A549 (cell line): ENCODE measurements around the gene RCVRN. TPM values are rescaled to one million over a fixed set of nuclear protein-coding genes. Genes with fewer than 3 reads are reported as not detected.
A peak's percentile ranks its signal among the peaks of the same experiment; 100 is the strongest.

Experiments used
- ATAC-seq, 2 experiments: fragments of 200-7000 bp in 1 of 2; fragments of >200 bp in 1 of 2; cut with Nextera tagmentation in 1 of 2; cut with Tn5 transposase in 1 of 2; 3 replicates each; pipeline versions ENCODE4 v1.8.0 to v1.9.1; 2018 to 2020; ENCODE audit warnings: mild to moderate bottlenecking in 1 of 2, moderate library complexity in 1 of 2
- CTCF ChIA-PET: fragments of 300-600 bp; sonication (Branson Sonifier 250); formaldehyde crosslinking; extraction: SDS; loops from one replicate; lab custom pipeline; 2021; ENCODE audit warnings: antibody characterized with exemption, inconsistent platforms; lab: Yijun Ruan, JAX
- POLR2A ChIA-PET: fragments of 350-600 bp; formaldehyde crosslinking; extraction: SDS; loops from one replicate; lab custom pipeline; 2021; ENCODE audit warnings: antibody characterized with exemption, inconsistent platforms; lab: Yijun Ruan, JAX
- DNase-seq, 2 experiments: peaks; one replicate each; pipeline versions ENCODE4 v3.0.0 to v3.0.0-alpha.2; 2011 to 2016; ENCODE audit warnings: low read depth in 1 of 2, low spot score in 1 of 2
- FAIRE-seq: peaks from 2 replicates; lab custom pipeline; 2011; peaks lifted over from hg19 to GRCh38; lab: Jason Lieb, UNC
- H3K27ac ChIP-seq, 2 experiments: fragments of >200 bp; sonication (Bioruptor Twin); formaldehyde crosslinking; 3 replicates each; pipeline ENCODE4 v1.5.1; 2016 to 2017
- H3K4me1 ChIP-seq: fragments of >200 bp; sonication (Bioruptor Twin); formaldehyde crosslinking; 3 replicates; pipeline ENCODE4 v1.6.1; 2016
- H3K4me2 ChIP-seq: fragments of >200 bp; sonication (Bioruptor Twin); formaldehyde crosslinking; 3 replicates; pipeline ENCODE4 v1.6.1; 2016
- H3K4me3 ChIP-seq: fragments of >200 bp; sonication (Bioruptor Twin); formaldehyde crosslinking; 3 replicates; pipeline ENCODE4 v1.5.1; 2016
- H3K9me3 ChIP-seq: fragments of >200 bp; sonication (Bioruptor Twin); formaldehyde crosslinking; 3 replicates; pipeline ENCODE4 v1.6.1; 2016
- ATOH8 ChIP-seq: fragments of 250-450 bp; sonication (Bioruptor Pico); IDR thresholded peaks from 2 replicates; pipeline ENCODE4 v1.5.0; 2020; ENCODE audit warnings: low read depth, mild to moderate bottlenecking, moderate library complexity
- E2F6 ChIP-seq: IDR thresholded peaks from 2 replicates; pipeline ENCODE4 v1.6.1; 2012; ENCODE audit warnings: low read depth, borderline replicate concordance
- EHF ChIP-seq: fragments of 250-450 bp; sonication (Bioruptor Pico); IDR thresholded peaks from 2 replicates; pipeline ENCODE4 v1.5.0; 2020; ENCODE audit warnings: mild to moderate bottlenecking
- EHMT2 ChIP-seq: fragments of 200-600 bp; sonication (generic); IDR thresholded peaks from 2 replicates; pipeline ENCODE4 v1.6.1; 2016; ENCODE audit warnings: antibody characterized with exemption, low read depth, mild to moderate bottlenecking, moderate library complexity
- HDAC2 ChIP-seq: fragments of 200-600 bp; sonication (generic); IDR thresholded peaks from 2 replicates; pipeline ENCODE4 v1.6.1; 2016
- HEYL ChIP-seq: fragments of 250-450 bp; sonication (Bioruptor Pico); IDR thresholded peaks from 2 replicates; pipeline ENCODE4 v1.8.0; 2021; ENCODE audit warnings: mild to moderate bottlenecking, moderate library complexity
- HMGXB4 ChIP-seq: fragments of 250-450 bp; sonication (Bioruptor Pico); IDR thresholded peaks from 2 replicates; pipeline ENCODE4 v1.5.0; 2021; ENCODE audit warnings: mild to moderate bottlenecking, moderate library complexity, borderline replicate concordance
- KDM1A ChIP-seq: fragments of 200-600 bp; sonication (generic); IDR thresholded peaks from 2 replicates; pipeline ENCODE4 v1.6.1; 2016; ENCODE audit warnings: low read depth, mild to moderate bottlenecking
- MAFK ChIP-seq: fragments of 450-650 bp; IDR thresholded peaks from 2 replicates; pipeline ENCODE4 v1.6.1; 2014; ENCODE audit not compliant: partially characterized antibody
- MAX ChIP-seq: IDR thresholded peaks from 2 replicates; pipeline ENCODE4 v1.6.1; 2012
- MAZ ChIP-seq: fragments of 150-350 bp; IDR thresholded peaks from 2 replicates; pipeline ENCODE4 v1.6.1; 2014; ENCODE audit warnings: antibody characterized with exemption, low read depth, low read length, borderline replicate concordance
- POLR2A ChIP-seq: IDR thresholded peaks from 2 replicates; pipeline ENCODE4 v1.6.1; 2012; ENCODE audit warnings: mild to moderate bottlenecking, low read length
- RARB ChIP-seq: fragments of 250-450 bp; sonication (Bioruptor Pico); IDR thresholded peaks from 2 replicates; pipeline ENCODE4 v1.8.0; 2021; ENCODE audit warnings: mild to moderate bottlenecking, moderate library complexity
- RCOR1 ChIP-seq: fragments of 150-350 bp; IDR thresholded peaks from 2 replicates; pipeline ENCODE4 v1.6.1; 2014; ENCODE audit warnings: antibody characterized with exemption, low read length, low read depth
- SREBF2 ChIP-seq: fragments of 450-650 bp; IDR thresholded peaks from 2 replicates; pipeline ENCODE4 v1.6.1; 2014; ENCODE audit warnings: mild to moderate bottlenecking, moderate library complexity
- TP53 ChIP-seq: fragments of 250-450 bp; sonication (Bioruptor Pico); IDR thresholded peaks from 2 replicates; pipeline ENCODE4 v1.5.0; 2021; ENCODE audit warnings: mild to moderate bottlenecking, moderate library complexity
- USF2 ChIP-seq: fragments of 450-650 bp; IDR thresholded peaks from 2 replicates; pipeline ENCODE4 v1.6.1; 2014; ENCODE audit warnings: antibody characterized with exemption
- ZC3H11A ChIP-seq: fragments of 450-650 bp; IDR thresholded peaks from 2 replicates; pipeline ENCODE4 v1.6.1; 2014; ENCODE audit warnings: antibody characterized with exemption, mild to moderate bottlenecking
- ZNF302 ChIP-seq: fragments of 250-450 bp; sonication (Bioruptor Pico); IDR thresholded peaks from 2 replicates; pipeline ENCODE4 v1.9.0; 2021; ENCODE audit warnings: inconsistent platforms, mild to moderate bottlenecking, moderate library complexity
- ZSCAN20 ChIP-seq: fragments of 250-450 bp; sonication (Bioruptor Pico); IDR thresholded peaks from 2 replicates; pipeline ENCODE4 v1.8.0; 2022; ENCODE audit warnings: mild to moderate bottlenecking, moderate library complexity
- WGBS: methylation state at CpG from one replicate; pipeline ENCODE4 v1.1.6; 2017; ENCODE audit errors: missing lambda C conversion rate; 5-methylcytosine and 5-hydroxymethylcytosine counted together
- polyA plus RNA-seq, 4 experiments: library from polyadenylated mRNA; depleted of rRNA in 3 of 4; stranded (reverse); fragments of >200 nt; fragmentation: RNase III in 1 of 4; extraction: RNeasy Plus Mini Kit Qiagen cat#74134 plus additional on column Dnase treatment in 1 of 4; gene quantifications; 2 replicates in 3 of 4; 3 replicates in 1 of 4; pipeline ENCODE4 v1.2.3, GENCODE V29; 2011 to 2017

RCVRN gene
- polyA plus RNA-seq, 2 of the 4 experiments (the other 2 are of a cell fraction), result not detected

- TF ChIP-seq ATOH8 (no peak), MAX (peak; percentile 48; the same call in 1 of the 2 replicates), SREBF2 (no peak)
Observed at GRCh38 chr17:9928601-9929333, 23.7 kb upstream of the RCVRN start (continued).

GRCh38 chr17:9926150-9926804 lies 21.2 kb upstream of the RCVRN start:
- Histone ChIP-seq H3K4me1 (peaks cover 38% of the 10 kb centered on the region), H3K9me3 (no peaks in the 10 kb centered on the region), H3K4me2 (no peak overlapping the region), H3K4me3 (no peak overlapping the region), H3K27ac (peak overlapping the region; percentile 47 to 82; a peak in 4 of 6 replicates)
- POLR2A ChIA-PET, result no interaction called here
- 86% methylated on average over 21 of the region's 21 CpGs for WGBS
- no peak for TF ChIP-seq TP53
- TF ChIP-seq HDAC2, result no peak
- TF ChIP-seq POLR2A, result no peak
- TF ChIP-seq USF2, result no peak
- no peak for TF ChIP-seq ZC3H11A
- no peak for TF ChIP-seq MAZ
- no peak for TF ChIP-seq ZNF302 (CRISPR knock-in tag)
- no peak for TF ChIP-seq E2F6
- TF ChIP-seq KDM1A, result no peak
- TF ChIP-seq ZSCAN20 (CRISPR knock-in tag), result no peak
- no peak for TF ChIP-seq RARB (CRISPR knock-in tag)
- no peak for TF ChIP-seq MAX
- no peak for TF ChIP-seq HMGXB4 (CRISPR knock-in tag)
- no peak for TF ChIP-seq HEYL
- no peak for TF ChIP-seq EHF (CRISPR knock-in tag)
- TF ChIP-seq EHMT2, result no peak
- TF ChIP-seq RCOR1, result no peak
- no peak for TF ChIP-seq MAFK
- DNase-seq (no peak), ATAC-seq (no peak), FAIRE-seq (no peak)
- CTCF ChIA-PET, result interaction anchor here (0.7 to 14.9 kb wide), 20 partner anchors 10 to 691 kb away, joined by 3 to 344 read pairs (median 23); partner anchors contain the start of genes CFAP52 and STX8
